ENCODE results near the gene UFL1.

UFL1 gene

DNA sequence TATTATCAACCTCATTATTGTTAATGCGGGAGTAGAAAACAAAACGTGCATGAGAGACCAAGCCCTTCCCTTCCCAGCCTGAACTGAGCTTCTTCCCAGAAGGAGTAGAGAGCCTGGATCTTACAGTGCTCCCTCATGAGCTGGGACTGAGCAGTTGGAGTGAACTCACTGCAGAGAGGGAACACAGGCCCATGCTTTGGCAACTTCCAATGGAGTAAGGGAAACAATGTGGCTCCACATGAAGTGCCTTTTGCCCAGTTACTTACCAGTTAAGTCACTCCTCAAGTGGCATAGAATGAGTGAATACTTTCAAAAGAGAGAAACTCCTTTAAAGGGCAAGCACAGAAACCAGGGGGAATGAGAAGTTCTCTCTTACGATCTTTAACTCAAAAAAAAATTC lies 53.8 kb downstream of the UFL1 start:
- DNase-seq (ENCODE audit: low read depth): no peak

DNA sequence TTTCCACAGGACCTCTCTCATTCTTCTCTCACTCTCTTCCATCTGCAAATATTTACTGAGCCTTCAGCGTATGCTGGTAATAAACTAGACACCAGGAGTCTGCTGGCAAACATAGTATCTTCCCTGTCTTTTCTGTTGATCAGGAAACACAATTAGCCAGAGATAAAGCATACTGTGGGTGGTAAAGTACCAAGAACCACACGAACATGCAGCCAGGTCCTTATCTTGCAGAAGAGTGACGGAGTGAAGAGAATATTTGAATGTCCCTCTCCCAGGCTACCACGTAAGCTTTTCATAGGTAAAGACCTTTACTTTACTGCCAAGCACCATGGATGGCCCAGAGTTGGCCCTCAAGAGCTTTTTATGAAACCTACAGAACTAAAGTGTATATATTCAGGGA lies 54.6 kb downstream of the UFL1 start:
- no peak for DNase-seq (ENCODE audit: low read depth)

DNA sequence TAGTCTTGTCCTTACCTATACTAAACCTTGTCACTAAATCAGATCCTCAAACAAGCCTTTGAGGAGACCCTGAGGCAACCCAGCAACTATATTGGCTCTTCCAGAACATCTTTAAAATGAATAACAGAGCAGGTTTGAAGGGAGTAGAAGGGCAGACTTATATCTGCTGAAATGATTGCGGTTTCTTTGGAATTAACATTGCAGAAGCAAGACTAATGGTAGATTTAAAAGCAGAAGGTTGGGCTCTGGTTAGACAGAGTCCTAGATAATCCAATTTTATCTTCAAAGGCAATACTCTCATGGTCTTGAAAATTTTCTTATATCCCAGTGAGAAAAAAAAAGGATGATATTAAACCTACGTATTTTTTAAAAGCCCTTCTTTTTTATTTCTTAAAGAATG lies 60.4 kb downstream of the UFL1 start:
- DNase-seq (ENCODE audit: low read depth): no peak

DNA sequence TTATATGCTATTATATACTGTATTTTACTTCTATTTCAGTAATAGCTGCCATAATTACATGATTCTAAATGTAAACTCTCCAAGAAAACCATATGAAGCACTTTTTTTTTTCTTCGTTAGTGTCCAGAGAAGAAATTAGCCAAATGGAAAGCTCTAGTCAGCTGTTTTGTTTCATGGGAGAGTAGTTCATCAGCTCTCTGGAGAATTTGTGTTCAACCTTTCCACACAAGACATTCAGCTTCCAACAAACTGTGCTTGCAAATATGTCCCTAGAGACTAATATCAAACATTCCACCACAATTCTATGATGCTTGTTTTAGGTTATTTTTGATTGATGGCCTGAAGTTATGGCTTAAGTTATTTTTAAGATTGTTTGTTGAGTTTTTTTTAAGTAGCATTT lies 60.8 kb downstream of the UFL1 start:
- DNase-seq (ENCODE audit: low read depth): no peak

DNA sequence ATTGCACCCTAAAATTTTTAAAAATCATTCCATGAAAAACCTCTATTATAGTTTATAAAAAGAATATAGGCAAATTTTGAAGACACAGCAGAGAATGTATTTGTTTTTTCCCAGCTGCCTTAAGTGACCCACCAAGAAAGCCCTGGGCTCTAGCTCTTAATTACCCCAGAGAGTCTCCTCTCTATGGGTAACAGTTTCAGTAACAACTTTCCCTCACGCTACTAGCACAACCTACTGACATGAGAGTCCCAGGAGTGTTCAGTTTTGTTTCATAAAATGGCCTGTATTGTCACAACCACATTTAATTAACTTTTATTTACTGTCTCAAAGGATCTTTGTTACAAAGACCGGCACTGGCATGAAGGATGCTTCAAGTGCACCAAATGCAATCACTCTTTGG lies 82.8 kb downstream of the UFL1 start:
- DNase-seq (ENCODE audit: low read depth): no peak

All from fibroblast of the conjunctiva (primary cell).